Ishikawa (cell line): Measurements from ENCODE around the gene CHST14.

ENCODE experiments used
- EGR1 ChIP-seq: IDR thresholded peaks from 2 replicates; pipeline ENCODE4 v1.6.1; 2012
- RAD21 ChIP-seq: IDR thresholded peaks from 2 replicates; pipeline ENCODE4 v1.6.1; 2012; ENCODE audit warnings: low read depth
- YY1 ChIP-seq: IDR thresholded peaks from 2 replicates; pipeline ENCODE4 v1.6.1; 2012; ENCODE audit warnings: low read depth
- TF ChIP-seq, protein P1 (sequence below): IDR thresholded peaks from 2 replicates; pipeline ENCODE4 v1.6.1; 2012; ENCODE audit warnings: low read depth, mild to moderate bottlenecking

DNA sequence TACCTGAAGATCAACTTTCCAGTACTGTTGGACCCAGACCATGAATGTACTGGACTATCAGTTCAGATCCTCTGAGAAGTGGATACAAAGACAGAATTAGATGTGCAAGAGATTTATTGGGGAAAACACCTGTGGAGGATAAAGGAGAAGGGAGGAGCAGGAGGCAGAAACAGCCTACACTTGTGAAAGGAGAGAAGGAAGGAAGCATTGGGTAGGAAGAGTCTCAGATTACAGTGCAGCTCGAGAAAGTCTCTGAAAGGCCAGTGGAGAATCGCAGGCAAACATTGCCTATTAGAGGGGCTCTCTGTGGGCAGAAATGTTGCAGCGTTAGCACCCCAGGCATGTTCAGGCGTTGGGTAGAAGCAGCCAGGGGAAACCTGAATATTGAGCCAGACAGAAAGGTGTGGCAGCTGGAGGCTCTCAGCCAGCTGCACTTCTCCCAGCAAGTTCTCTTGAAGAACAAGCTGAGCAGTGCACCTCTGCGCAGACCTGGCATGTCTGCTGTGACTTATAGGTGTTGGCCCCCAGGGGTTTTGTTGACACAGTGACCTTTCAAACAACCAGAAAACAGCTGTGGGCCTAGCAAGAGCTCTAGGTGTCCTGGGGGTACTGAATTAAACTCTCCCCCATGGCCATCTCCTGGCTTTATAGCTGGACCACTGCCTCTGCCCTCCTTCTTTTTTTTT lies 7.0 kb downstream of the CHST14 start:
- TF ChIP-seq YY1 = no peak
- TF ChIP-seq RAD21 = no peak
- TF ChIP-seq, protein P1, sequence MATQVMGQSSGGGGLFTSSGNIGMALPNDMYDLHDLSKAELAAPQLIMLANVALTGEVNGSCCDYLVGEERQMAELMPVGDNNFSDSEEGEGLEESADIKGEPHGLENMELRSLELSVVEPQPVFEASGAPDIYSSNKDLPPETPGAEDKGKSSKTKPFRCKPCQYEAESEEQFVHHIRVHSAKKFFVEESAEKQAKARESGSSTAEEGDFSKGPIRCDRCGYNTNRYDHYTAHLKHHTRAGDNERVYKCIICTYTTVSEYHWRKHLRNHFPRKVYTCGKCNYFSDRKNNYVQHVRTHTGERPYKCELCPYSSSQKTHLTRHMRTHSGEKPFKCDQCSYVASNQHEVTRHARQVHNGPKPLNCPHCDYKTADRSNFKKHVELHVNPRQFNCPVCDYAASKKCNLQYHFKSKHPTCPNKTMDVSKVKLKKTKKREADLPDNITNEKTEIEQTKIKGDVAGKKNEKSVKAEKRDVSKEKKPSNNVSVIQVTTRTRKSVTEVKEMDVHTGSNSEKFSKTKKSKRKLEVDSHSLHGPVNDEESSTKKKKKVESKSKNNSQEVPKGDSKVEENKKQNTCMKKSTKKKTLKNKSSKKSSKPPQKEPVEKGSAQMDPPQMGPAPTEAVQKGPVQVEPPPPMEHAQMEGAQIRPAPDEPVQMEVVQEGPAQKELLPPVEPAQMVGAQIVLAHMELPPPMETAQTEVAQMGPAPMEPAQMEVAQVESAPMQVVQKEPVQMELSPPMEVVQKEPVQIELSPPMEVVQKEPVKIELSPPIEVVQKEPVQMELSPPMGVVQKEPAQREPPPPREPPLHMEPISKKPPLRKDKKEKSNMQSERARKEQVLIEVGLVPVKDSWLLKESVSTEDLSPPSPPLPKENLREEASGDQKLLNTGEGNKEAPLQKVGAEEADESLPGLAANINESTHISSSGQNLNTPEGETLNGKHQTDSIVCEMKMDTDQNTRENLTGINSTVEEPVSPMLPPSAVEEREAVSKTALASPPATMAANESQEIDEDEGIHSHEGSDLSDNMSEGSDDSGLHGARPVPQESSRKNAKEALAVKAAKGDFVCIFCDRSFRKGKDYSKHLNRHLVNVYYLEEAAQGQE = no peak
- no peak for TF ChIP-seq EGR1
